ENCODE data around the gene EDN2.

EDN2 gene

DNA sequence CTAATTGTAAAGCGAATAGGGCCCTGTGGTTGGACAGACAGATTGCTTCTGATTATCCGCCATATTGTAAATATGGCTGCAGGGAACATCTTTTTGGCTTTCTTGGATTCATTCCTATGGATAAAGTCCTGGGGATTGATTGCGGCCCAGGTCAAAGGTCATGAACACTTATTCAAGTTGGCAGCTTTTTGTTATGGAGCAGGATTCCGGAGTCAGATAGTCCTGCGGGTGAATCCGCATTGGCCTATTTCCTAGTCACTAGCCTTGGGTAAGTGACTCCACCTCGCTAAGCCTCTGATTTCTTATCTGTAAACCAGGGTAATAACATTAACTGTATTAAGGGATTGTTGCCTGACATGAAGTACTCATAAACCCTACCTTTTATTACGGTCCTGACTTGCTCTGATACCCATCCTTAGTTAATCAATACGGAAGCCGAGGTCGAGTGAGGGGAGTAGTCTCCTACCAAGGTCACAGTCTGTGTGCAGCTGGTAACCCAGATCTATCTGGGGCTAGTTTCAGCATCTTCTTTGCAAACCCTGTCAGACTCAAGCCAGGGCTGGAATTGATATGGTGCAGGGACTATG is 31.7 kb downstream of the EDN2 start:
- Histone ChIP-seq H3F3A (ENCODE audit: low read depth) (no peaks in the 10 kb centered on the region), H3K9me3 (ENCODE audit: insufficient read depth, low read depth, low read length) (no peaks in the 10 kb centered on the region), H2AFZ (ENCODE audit: low read length) (no peak overlapping the region), H3K9ac (ENCODE audit: low read depth, low read length, poor library complexity, severe bottlenecking) (no peak overlapping the region), H4K20me1 (ENCODE audit: insufficient read depth, low read length, poor library complexity, severe bottlenecking) (no peaks in the 10 kb centered on the region), H3K4me2 (ENCODE audit: low read depth, low read length, poor library complexity, severe bottlenecking) (no peak overlapping the region), H3K9me2 (replicated peaks; ENCODE audit: low read depth, low read length) (no peaks in the 10 kb centered on the region), H3K4me1 (ENCODE audit: insufficient read depth, low read length, poor library complexity, severe bottlenecking) (no peaks in the 10 kb centered on the region), H3K36me3 (ENCODE audit: insufficient read depth, low read length) (no peaks in the 10 kb centered on the region), H3K27me3 (ENCODE audit: insufficient read depth, low read length, poor library complexity, severe bottlenecking) (no peaks in the 10 kb centered on the region), H3K4me3 (ENCODE audit: low read length, poor library complexity, severe bottlenecking) (no peak overlapping the region), H3K79me2 (ENCODE audit: insufficient read depth, low read length) (no peaks in the 10 kb centered on the region)
- no peak for TF ChIP-seq EZH2phosphoT487 (IDR thresholded peaks at IDR 0.05; ENCODE audit: borderline replicate concordance)
- TF ChIP-seq, protein P1, sequence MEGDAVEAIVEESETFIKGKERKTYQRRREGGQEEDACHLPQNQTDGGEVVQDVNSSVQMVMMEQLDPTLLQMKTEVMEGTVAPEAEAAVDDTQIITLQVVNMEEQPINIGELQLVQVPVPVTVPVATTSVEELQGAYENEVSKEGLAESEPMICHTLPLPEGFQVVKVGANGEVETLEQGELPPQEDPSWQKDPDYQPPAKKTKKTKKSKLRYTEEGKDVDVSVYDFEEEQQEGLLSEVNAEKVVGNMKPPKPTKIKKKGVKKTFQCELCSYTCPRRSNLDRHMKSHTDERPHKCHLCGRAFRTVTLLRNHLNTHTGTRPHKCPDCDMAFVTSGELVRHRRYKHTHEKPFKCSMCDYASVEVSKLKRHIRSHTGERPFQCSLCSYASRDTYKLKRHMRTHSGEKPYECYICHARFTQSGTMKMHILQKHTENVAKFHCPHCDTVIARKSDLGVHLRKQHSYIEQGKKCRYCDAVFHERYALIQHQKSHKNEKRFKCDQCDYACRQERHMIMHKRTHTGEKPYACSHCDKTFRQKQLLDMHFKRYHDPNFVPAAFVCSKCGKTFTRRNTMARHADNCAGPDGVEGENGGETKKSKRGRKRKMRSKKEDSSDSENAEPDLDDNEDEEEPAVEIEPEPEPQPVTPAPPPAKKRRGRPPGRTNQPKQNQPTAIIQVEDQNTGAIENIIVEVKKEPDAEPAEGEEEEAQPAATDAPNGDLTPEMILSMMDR (conservative IDR thresholded peaks at IDR 0.05; ENCODE audit: low read length) = no peak

DNA sequence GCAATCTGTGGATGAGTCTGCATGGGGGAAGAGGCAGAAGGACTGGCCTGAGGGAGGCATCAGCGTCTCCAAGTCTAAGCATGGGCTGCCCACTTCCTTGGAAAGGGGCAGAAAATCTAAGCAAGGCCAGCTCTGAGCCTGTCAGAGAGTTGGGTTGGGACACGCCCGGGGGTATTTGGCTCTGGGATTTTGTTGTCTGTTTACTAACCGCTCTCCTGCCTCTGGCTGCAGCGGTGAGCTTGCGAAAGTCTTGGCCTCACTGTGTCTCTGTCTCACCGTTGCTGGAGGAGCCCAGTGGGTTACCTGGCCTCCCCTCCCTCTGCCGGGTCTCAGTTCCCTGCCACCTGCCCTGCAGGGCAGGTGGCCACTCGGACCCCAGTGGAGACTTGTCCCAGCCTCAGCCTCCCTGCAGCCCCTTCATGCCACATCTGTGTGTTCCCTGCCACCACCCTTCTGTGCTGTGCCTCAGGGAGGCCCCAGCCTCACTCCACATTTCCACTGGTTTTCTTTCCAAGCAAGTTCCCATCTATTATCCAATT is 33.7 kb downstream of the EDN2 start:
- Histone ChIP-seq H3K27me3 (ENCODE audit: insufficient read depth, low read length, poor library complexity, severe bottlenecking) (no peaks in the 10 kb centered on the region), H3K4me2 (ENCODE audit: low read depth, low read length, poor library complexity, severe bottlenecking) (no peak overlapping the region)

DNA sequence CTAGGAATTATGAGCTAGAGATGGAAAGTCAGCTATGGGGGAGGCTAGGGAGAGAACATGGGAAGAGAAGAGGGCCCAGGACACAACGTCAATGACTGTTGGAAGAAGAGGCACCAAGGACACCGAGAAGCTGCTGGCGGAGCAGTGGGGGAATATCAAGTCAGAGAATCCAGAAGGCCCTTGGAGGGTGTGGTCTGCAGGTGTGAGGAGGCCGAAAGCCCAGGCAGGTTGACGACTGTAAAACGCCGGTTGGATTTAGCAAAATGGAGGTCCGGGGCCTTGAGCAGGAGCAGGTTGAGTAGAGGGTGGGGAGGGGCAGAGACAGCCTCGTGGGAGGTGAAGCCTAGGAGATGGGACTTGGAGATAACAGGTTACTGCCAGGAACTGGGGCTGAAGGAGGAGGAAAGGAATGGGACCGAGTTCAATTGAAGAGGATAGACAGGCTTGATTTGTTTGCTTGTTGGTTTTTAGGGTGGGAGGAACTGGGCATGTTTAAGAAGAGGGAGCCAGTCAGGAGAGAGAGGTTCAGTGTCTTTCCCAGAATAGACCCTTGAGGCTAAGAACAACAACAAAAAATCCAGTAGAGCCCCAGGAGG is 35.1 kb downstream of the EDN2 start:
- H3K4me1 ChIP-seq (ENCODE audit: insufficient read depth, low read length, poor library complexity, severe bottlenecking) = no peaks in the 10 kb centered on the region
- no peaks in the 10 kb centered on the region for H3K79me2 ChIP-seq (ENCODE audit: insufficient read depth, low read length)
- H3F3A ChIP-seq (ENCODE audit: low read depth) = no peaks in the 10 kb centered on the region
- TF ChIP-seq, protein P1 (conservative IDR thresholded peaks at IDR 0.05; ENCODE audit: low read length) = no peak
- no peak for TF ChIP-seq EZH2phosphoT487 (IDR thresholded peaks at IDR 0.05; ENCODE audit: borderline replicate concordance)
- no peak overlapping the region for H3K9ac ChIP-seq (ENCODE audit: low read depth, low read length, poor library complexity, severe bottlenecking)
- no peaks in the 10 kb centered on the region for H3K36me3 ChIP-seq (ENCODE audit: insufficient read depth, low read length)
- no peak overlapping the region for H3K4me2 ChIP-seq (ENCODE audit: low read depth, low read length, poor library complexity, severe bottlenecking)
- H3K9me3 ChIP-seq (ENCODE audit: insufficient read depth, low read depth, low read length) = peaks cover 9% of the 10 kb centered on the region; the same call in 1 of the 2 replicates
- H3K4me3 ChIP-seq (ENCODE audit: low read length, poor library complexity, severe bottlenecking) = no peak overlapping the region
- no peaks in the 10 kb centered on the region for H4K20me1 ChIP-seq (ENCODE audit: insufficient read depth, low read length, poor library complexity, severe bottlenecking)
- H3K9me2 ChIP-seq (replicated peaks; ENCODE audit: low read depth, low read length) = no peaks in the 10 kb centered on the region
- H2AFZ ChIP-seq (ENCODE audit: low read length) = no peak overlapping the region
- no peaks in the 10 kb centered on the region for H3K27me3 ChIP-seq (ENCODE audit: insufficient read depth, low read length, poor library complexity, severe bottlenecking)

More for the DNA sequence above, 33.7 kb downstream of the EDN2 start:
- TF ChIP-seq EZH2phosphoT487 (IDR thresholded peaks at IDR 0.05; ENCODE audit: borderline replicate concordance) = no peak
- TF ChIP-seq, protein P1 (conservative IDR thresholded peaks at IDR 0.05; ENCODE audit: low read length) = no peak
- Histone ChIP-seq H3K9ac (ENCODE audit: low read depth, low read length, poor library complexity, severe bottlenecking) (no peak overlapping the region), H3K36me3 (ENCODE audit: insufficient read depth, low read length) (no peaks in the 10 kb centered on the region), H3K4me3 (ENCODE audit: low read length, poor library complexity, severe bottlenecking) (no peak overlapping the region), H4K20me1 (ENCODE audit: insufficient read depth, low read length, poor library complexity, severe bottlenecking) (no peaks in the 10 kb centered on the region), H3F3A (ENCODE audit: low read depth) (no peaks in the 10 kb centered on the region), H3K9me2 (replicated peaks; ENCODE audit: low read depth, low read length) (no peaks in the 10 kb centered on the region), H3K79me2 (ENCODE audit: insufficient read depth, low read length) (no peaks in the 10 kb centered on the region), H3K9me3 (ENCODE audit: insufficient read depth, low read depth, low read length) (no peaks in the 10 kb centered on the region), H2AFZ (ENCODE audit: low read length) (no peak overlapping the region), H3K4me1 (ENCODE audit: insufficient read depth, low read length, poor library complexity, severe bottlenecking) (no peaks in the 10 kb centered on the region)
